Endothelial cell of umbilical vein (primary cell): ENCODE measurements around the gene SLC39A3. TPM values are rescaled to one million over a fixed set of nuclear protein-coding genes. Genes with fewer than 3 reads are reported as not detected.

ENCODE experiments used
- BruUV-seq: library from RNA; stranded (reverse); fragments of 400-500 nt; replicated peaks from 2 replicates; lab custom pipeline; 2021; lab: Mats Ljungman, UMichigan
- CTCF ChIA-PET: fragments of 300-600, 350-600 bp; sonication (Branson Sonifier 250); formaldehyde crosslinking; loops from one replicate; lab custom pipeline; 2021; ENCODE audit warnings: antibody characterized with exemption, inconsistent platforms; lab: Charles Lee
- POLR2A ChIA-PET: fragments of 300-600, 350-600 bp; sonication (Branson Sonifier 250); formaldehyde crosslinking; loops from one replicate; lab custom pipeline; 2021; ENCODE audit warnings: antibody characterized with exemption, inconsistent platforms; lab: Charles Lee
- DNase-seq: peaks from one replicate; pipeline ENCODE4 v3.0.0-alpha.2; 2011; ENCODE audit warnings: low read depth, low spot score
- FAIRE-seq: peaks from 2 replicates; lab custom pipeline; 2011; peaks lifted over from hg19 to GRCh38; lab: Jason Lieb, UNC
- H2AFZ ChIP-seq: 2 replicates; pipeline ENCODE4 v1.6.0; 2012; ENCODE audit warnings: low read depth, low read length, control low read depth, inconsistent platforms
- H3K27ac ChIP-seq: 2 replicates; pipeline ENCODE4 v1.5.1; 2011; ENCODE audit warnings: low read depth, mild to moderate bottlenecking, control low read depth, low read length, moderate library complexity; ENCODE audit not compliant: insufficient read depth
- H3K27me3 ChIP-seq, 2 experiments: 2 replicates each; pipeline versions ENCODE4 v1.6.0 to v1.6.1; 2011; ENCODE audit warnings: low read length in 2 of 2, mixed read lengths in 1 of 2; ENCODE audit not compliant: control insufficient read depth in 2 of 2, insufficient read depth in 2 of 2
- H3K36me3 ChIP-seq, 2 experiments: 2 replicates in 1 of 2; 3 replicates in 1 of 2; pipeline ENCODE4 v1.5.1; 2011; ENCODE audit warnings: low read length in 2 of 2, mild to moderate bottlenecking in 1 of 2, moderate library complexity in 1 of 2; ENCODE audit not compliant: control insufficient read depth in 2 of 2, insufficient read depth in 2 of 2; ENCODE audit errors: extremely low read depth in 1 of 2
- H3K4me1 ChIP-seq: 3 replicates; pipeline ENCODE4 v1.5.1; 2011; ENCODE audit warnings: mild to moderate bottlenecking, low read length; ENCODE audit not compliant: control insufficient read depth, insufficient read depth; ENCODE audit errors: extremely low read depth
- H3K4me2 ChIP-seq: 2 replicates; pipeline ENCODE4 v1.6.1; 2011; ENCODE audit warnings: low read length, control low read depth, mixed read lengths; ENCODE audit not compliant: insufficient read depth
- H3K4me3 ChIP-seq, 3 experiments: fragments of 200-600 bp in 1 of 3; sonication (generic), shearing (Covaris generic) in 1 of 3; replicated peaks in 1 of 3; 2 replicates each; pipeline ENCODE4 v1.5.1; 2011 to 2016; ENCODE audit warnings: control low read depth in 3 of 3, low read length in 3 of 3, mild to moderate bottlenecking in 2 of 3, inconsistent platforms in 1 of 3, low read depth in 1 of 3, moderate library complexity in 1 of 3; ENCODE audit not compliant: insufficient read depth in 1 of 3
- H3K79me2 ChIP-seq: 2 replicates; pipeline ENCODE4 v1.6.0; 2012; ENCODE audit warnings: low read length, inconsistent platforms; ENCODE audit not compliant: control insufficient read depth, insufficient read depth
- H3K9ac ChIP-seq: replicated peaks from 2 replicates; pipeline ENCODE3; 2011; ENCODE audit warnings: low read length, control low read depth; ENCODE audit not compliant: insufficient read depth; ENCODE audit errors: extremely low read depth
- H3K9me1 ChIP-seq: replicated peaks from 3 replicates; pipeline ENCODE4 v1.6.0; 2011; ENCODE audit warnings: mild to moderate bottlenecking, low read length; ENCODE audit not compliant: control insufficient read depth, insufficient read depth; ENCODE audit errors: extremely low read depth
- H3K9me3 ChIP-seq: replicated peaks from 2 replicates; pipeline ENCODE4 v1.5.1; 2012; ENCODE audit warnings: low read length, inconsistent platforms; ENCODE audit not compliant: control insufficient read depth, insufficient read depth
- H4K20me1 ChIP-seq: replicated peaks from 2 replicates; pipeline ENCODE3; 2011; ENCODE audit warnings: mild to moderate bottlenecking, low read length; ENCODE audit not compliant: control insufficient read depth, insufficient read depth; ENCODE audit errors: extremely low read depth
- EZH2 ChIP-seq: IDR thresholded peaks from 2 replicates; pipeline ENCODE4 v1.6.1; 2012; ENCODE audit warnings: borderline replicate concordance, low read depth, mild to moderate bottlenecking, moderate library complexity, low read length, inconsistent platforms; ENCODE audit not compliant: severe bottlenecking
- FOS ChIP-seq: IDR thresholded peaks from 2 replicates; pipeline ENCODE4 v1.6.1; 2011; ENCODE audit warnings: mild to moderate bottlenecking, low read length, moderate library complexity, borderline replicate concordance; ENCODE audit not compliant: insufficient read depth
- GATA2 ChIP-seq: IDR thresholded peaks from 2 replicates; pipeline ENCODE4 v1.7.0; 2011; ENCODE audit warnings: low read depth, mild to moderate bottlenecking, moderate library complexity, mixed read lengths, low read length; ENCODE audit not compliant: insufficient read length, insufficient read depth
- JUN ChIP-seq: IDR thresholded peaks from 2 replicates; pipeline ENCODE4 v1.6.1; 2011; ENCODE audit warnings: borderline replicate concordance, low read depth; ENCODE audit not compliant: insufficient read length, insufficient read depth
- MAX ChIP-seq: IDR thresholded peaks from 2 replicates; pipeline ENCODE4 v1.6.1; 2011; ENCODE audit not compliant: insufficient read depth, insufficient read length
- MYC ChIP-seq: IDR thresholded peaks from one replicate; pipeline ENCODE4 v1.6.1; 2011; ENCODE audit warnings: mild to moderate bottlenecking, low read depth, low read length
- POLR2A ChIP-seq: IDR thresholded peaks from 2 replicates; pipeline ENCODE4 v1.6.1; 2012; ENCODE audit warnings: low read depth, mild to moderate bottlenecking, control low read depth, low read length
- POLR2AphosphoS5 ChIP-seq: IDR thresholded peaks from 2 replicates; pipeline ENCODE4 v1.6.1; 2012; ENCODE audit warnings: low read depth, mild to moderate bottlenecking, control low read depth, low read length, moderate library complexity; ENCODE audit not compliant: insufficient read depth
- dilution Hi-C: fragments of 300-500 bp; cut with MboI; formaldehyde crosslinking; loops from one replicate; pipeline ENCODE4 v1.15.0; 2019; ENCODE audit warnings: low sequenced_read_pairs; ENCODE audit not compliant: extremely low pct_ligation_motif_present
- intact Hi-C: fragments of 100-400 bp; cut with micrococcal nuclease; formaldehyde crosslinking; loops from one replicate; pipeline ENCODE4 v1.10.0; 2022
- polyA plus RNA-seq, 4 experiments: library from polyadenylated mRNA; depleted of rRNA in 3 of 4; stranded (reverse) in 3 of 4; unstranded in 1 of 4; fragments of >200 nt; gene quantifications; 2 replicates each; pipeline versions ENCODE4 v1.2.1 to v1.2.3, GENCODE V29; 2011 to 2012; ENCODE audit warnings: missing spikeins in 1 of 4
- total RNA-seq: library from RNA; stranded (reverse); gene quantifications from 2 replicates; pipeline ENCODE4 v1.2.3, GENCODE V29; 2021
- TF ChIP-seq, protein P1 (sequence below), 2 donors: IDR thresholded peaks; 1 replicate in 1 of 2; 2 replicates in 1 of 2; pipeline ENCODE4 v1.5.1; 2011; ENCODE audit warnings: low read length in 2 of 2, mild to moderate bottlenecking in 2 of 2, moderate library complexity in 2 of 2, control low read depth in 1 of 2, inconsistent platforms in 1 of 2, low read depth in 1 of 2; ENCODE audit not compliant: insufficient read depth in 1 of 2; ENCODE audit errors: extremely low read depth in 1 of 2

SLC39A3 gene
- total and polyA plus RNA-seq, 2 donors (not counting 3 experiments of a cell fraction or from before 2014, with no cell fraction given), result 28.0 to 43.1 TPM

- FAIRE-seq (no peak), DNase-seq (no peak)
- CTCF ChIA-PET, result interaction anchor here (1.0 kb wide), 1 partner anchor 24 kb away, joined by 3 read pairs; no protein-coding TSS in a partner anchor
- intact Hi-C loops (no loop called here), dilution Hi-C loops (no loop called here)
- no peak overlapping the region for H3K9ac ChIP-seq
- H3K4me1 ChIP-seq, result no peaks in the 10 kb centered on the region
- H3K9me3 ChIP-seq, result no peaks in the 10 kb centered on the region
- POLR2A ChIA-PET, result no interaction called here
- H3K4me2 ChIP-seq, result no peak overlapping the region
- BruUV-seq, result no TSS peak
- TF ChIP-seq JUN (no peak), GATA2 (no peak), EZH2 (no peak), POLR2AphosphoS5 (no peak), POLR2A (no peak), FOS (no peak), MYC (no peak), MAX (no peak)
- TF ChIP-seq, protein P1, sequence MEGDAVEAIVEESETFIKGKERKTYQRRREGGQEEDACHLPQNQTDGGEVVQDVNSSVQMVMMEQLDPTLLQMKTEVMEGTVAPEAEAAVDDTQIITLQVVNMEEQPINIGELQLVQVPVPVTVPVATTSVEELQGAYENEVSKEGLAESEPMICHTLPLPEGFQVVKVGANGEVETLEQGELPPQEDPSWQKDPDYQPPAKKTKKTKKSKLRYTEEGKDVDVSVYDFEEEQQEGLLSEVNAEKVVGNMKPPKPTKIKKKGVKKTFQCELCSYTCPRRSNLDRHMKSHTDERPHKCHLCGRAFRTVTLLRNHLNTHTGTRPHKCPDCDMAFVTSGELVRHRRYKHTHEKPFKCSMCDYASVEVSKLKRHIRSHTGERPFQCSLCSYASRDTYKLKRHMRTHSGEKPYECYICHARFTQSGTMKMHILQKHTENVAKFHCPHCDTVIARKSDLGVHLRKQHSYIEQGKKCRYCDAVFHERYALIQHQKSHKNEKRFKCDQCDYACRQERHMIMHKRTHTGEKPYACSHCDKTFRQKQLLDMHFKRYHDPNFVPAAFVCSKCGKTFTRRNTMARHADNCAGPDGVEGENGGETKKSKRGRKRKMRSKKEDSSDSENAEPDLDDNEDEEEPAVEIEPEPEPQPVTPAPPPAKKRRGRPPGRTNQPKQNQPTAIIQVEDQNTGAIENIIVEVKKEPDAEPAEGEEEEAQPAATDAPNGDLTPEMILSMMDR (IDR thresholded peaks at IDR 0.05; ENCODE audit: extremely low read depth in 1 of 2, insufficient read depth in 1 of 2, low read depth in 1 of 2, low read length in 2 of 2), result no peak
- H3K79me2 ChIP-seq, result no peaks in the 10 kb centered on the region
- no peak overlapping the region for H3K27ac ChIP-seq
- H3K4me3 ChIP-seq, result no peak overlapping the region
- no peaks in the 10 kb centered on the region for H4K20me1 ChIP-seq
- H2AFZ ChIP-seq, result no peak overlapping the region
- no peaks in the 10 kb centered on the region for H3K36me3 ChIP-seq
- H3K27me3 ChIP-seq, result no peaks in the 10 kb centered on the region
- no peaks in the 10 kb centered on the region for H3K9me1 ChIP-seq
These were observed 53.5 kb downstream of the SLC39A3 start for GRCh38 chr19:2686360-2686759.
